ENCODE measurements around the gene AGAP1.

The AGAP1 gene

DNA sequence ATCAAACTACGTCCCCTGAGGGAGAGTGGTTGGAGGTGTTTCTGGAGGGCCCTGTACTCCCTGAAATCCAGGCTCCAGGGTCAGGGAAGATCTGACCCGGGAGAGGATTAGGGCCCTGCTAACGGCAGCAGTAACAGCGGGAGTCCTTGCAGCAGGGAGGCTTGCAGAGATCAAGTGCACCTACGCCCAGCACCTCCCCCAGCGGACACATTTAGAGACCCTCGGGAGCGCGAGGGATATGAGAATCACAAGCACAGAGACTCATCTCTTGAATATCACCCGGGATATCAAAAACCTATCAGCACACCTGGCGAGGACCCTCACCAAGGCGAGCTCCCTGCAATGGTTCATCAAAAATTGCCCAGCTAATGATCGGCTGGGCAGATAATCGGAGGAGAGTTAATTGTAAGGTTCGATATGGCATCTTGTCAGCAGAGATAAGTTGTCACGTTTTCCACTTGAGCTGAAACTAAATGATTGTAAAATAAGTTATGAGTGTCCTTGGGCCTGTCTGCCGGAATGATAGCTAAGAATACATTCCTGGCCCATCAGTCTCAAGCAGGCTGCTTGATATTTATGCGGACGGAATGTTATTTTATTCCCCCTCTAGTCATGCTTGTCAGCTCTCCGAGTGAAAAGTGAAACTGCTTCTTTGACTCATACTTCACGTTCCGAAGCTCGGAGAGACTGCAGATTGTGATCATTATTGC, 464.5 kb downstream of the AGAP1 start:
- DNase-seq (ENCODE audit: low read depth in 2 of 2), result no peak
- H3K4me3 ChIP-seq (replicated peaks in 1 of 2; ENCODE audit: low read depth in 2 of 2, low read length in 2 of 2), result no peak overlapping the region
- TF ChIP-seq, protein P1, sequence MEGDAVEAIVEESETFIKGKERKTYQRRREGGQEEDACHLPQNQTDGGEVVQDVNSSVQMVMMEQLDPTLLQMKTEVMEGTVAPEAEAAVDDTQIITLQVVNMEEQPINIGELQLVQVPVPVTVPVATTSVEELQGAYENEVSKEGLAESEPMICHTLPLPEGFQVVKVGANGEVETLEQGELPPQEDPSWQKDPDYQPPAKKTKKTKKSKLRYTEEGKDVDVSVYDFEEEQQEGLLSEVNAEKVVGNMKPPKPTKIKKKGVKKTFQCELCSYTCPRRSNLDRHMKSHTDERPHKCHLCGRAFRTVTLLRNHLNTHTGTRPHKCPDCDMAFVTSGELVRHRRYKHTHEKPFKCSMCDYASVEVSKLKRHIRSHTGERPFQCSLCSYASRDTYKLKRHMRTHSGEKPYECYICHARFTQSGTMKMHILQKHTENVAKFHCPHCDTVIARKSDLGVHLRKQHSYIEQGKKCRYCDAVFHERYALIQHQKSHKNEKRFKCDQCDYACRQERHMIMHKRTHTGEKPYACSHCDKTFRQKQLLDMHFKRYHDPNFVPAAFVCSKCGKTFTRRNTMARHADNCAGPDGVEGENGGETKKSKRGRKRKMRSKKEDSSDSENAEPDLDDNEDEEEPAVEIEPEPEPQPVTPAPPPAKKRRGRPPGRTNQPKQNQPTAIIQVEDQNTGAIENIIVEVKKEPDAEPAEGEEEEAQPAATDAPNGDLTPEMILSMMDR (IDR thresholded peaks at IDR 0.05; ENCODE audit: low read depth, low read length), result no peak

DNA sequence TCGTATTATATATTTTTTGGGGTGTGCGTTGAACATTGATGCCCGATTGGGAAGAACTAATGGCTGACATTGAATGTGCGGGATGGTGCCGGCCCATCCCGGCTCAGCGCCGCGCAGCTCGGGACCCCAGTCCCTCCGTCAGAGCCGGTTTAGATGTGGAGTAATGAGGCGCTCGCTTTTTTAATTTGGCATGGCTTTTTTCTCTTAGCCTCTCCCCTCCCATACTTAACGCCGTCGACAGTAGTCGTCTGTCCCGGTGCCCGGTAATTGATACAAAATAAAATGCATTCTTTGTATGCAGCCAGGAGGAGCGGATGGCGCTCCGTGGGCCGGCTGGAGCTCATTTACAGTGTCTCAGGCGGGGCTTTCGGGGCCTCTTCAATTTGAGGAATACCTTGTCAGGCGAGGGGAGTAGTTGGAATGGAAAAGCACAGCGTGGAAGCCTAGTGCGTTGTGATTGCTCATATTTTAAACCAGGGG, 465.1 kb downstream of the AGAP1 start:
- DNase-seq (ENCODE audit: low read depth in 2 of 2), result no peak
- no peak overlapping the region for H3K4me3 ChIP-seq (replicated peaks in 1 of 2; ENCODE audit: low read depth in 2 of 2, low read length in 2 of 2)
- TF ChIP-seq, protein P1 (IDR thresholded peaks at IDR 0.05; ENCODE audit: low read depth, low read length), result no peak

DNA sequence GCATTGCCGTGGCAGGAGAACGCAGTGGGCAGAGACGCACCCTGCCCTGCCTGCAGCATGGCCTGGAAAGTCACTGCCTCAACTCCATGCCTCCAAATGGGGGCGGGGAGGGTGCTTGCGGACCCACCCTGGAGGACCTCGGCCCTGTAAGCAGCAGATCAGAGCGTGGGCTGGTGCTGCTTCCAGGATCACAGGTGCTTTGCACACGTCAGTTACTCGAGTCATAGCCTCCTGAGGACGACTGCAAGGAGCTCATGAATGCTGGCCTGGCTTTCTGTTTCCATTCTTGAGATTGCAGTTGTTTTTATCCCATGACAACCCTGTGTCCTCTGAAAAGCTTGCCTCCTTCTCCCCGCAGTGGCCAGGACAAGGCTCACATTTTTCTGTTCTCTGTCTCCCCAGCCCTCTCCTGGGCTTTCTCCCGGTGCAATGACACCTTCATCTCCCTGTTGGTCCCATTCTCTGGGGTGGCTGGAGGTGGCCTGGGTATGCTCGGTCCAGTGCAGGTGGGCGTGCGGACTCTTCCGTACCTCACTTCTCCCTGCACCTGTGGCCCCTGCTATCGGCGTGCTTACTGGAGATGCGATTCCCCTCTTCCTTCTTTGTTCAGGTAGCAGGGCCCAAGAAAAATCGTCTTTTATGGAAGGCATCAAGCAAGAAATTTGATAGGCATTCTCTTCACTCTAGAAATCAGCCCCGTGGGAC, 466.3 kb downstream of the AGAP1 start:
- TF ChIP-seq, protein P1 (IDR thresholded peaks at IDR 0.05; ENCODE audit: low read depth, low read length), result no peak
- no peak overlapping the region for H3K4me3 ChIP-seq (replicated peaks in 1 of 2; ENCODE audit: low read depth in 2 of 2, low read length in 2 of 2)
- no peak for DNase-seq (ENCODE audit: low read depth in 2 of 2)

DNA sequence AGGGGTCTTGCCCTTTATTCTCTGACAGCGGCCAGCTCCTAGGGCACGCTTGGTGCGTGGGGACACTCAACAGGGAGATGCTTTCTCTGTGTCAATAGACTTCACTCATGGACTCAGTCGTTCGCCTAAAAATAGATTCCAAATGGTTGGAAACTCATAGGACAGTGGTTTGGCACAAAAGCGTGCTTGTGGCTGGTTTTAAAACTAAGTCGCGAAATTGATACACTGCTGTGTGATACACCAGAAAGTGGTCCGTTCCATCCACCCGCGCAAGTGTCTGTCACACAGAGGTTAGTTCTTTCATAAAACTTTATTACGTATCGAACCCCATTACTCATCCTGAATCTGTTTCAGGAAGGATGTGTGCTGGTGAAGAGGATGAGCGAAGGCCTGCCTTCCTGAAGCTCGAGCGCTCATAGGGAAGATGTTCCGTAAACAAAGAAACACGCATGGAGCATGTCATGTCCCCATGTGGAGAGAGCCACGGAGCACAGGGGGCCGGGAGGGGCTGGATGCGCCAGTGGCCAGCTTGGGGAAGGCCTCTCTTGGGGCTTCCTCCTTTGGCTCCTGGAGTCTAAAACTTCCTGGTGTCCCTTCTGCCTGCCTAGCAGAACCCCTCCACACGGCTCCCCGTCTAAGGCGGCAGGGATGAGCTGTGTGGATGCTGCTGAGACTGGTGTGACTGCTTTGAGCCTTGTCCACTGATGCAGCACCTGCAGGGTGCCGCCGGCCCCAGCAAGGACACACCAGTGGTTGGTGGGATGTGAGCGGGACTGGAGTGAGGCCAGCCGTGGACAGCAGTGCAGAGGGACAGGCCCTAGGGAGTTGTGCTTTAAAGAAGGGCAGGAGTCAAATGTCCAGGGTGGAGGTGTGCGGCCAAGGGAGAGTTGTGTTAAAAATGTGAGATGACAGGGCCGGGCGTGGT, 467.1 kb downstream of the AGAP1 start:
- H3K4me3 ChIP-seq (replicated peaks in 1 of 2; ENCODE audit: low read depth in 2 of 2, low read length in 2 of 2), result no peak overlapping the region
- TF ChIP-seq, protein P1 (IDR thresholded peaks at IDR 0.05; ENCODE audit: low read depth, low read length), result no peak
- DNase-seq (ENCODE audit: low read depth in 2 of 2), result no peak

DNA sequence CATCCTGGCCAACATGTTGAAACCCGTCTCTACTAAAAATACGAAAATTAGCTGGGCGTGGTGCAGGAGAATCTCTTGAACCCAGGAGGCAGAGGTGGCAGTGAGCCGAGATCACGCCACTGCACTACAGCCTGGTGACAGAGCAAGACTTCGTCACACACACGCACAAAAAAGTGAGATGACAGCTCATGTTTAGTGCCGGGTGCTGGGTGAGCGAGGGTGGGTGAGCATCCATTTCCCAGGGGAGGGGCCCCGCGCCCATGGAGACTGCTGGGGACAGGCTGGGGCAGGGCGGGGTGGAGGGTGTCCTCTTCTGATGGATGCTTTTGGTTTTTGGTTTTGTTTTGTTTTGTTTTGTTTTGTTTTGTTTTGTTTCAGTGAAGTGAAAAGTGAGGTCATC, 467.9 kb downstream of the AGAP1 start:
- no peak for DNase-seq (ENCODE audit: low read depth in 2 of 2)
- TF ChIP-seq, protein P1 (IDR thresholded peaks at IDR 0.05; ENCODE audit: low read depth, low read length), result no peak
- no peak overlapping the region for H3K4me3 ChIP-seq (replicated peaks in 1 of 2; ENCODE audit: low read depth in 2 of 2, low read length in 2 of 2)

DNA sequence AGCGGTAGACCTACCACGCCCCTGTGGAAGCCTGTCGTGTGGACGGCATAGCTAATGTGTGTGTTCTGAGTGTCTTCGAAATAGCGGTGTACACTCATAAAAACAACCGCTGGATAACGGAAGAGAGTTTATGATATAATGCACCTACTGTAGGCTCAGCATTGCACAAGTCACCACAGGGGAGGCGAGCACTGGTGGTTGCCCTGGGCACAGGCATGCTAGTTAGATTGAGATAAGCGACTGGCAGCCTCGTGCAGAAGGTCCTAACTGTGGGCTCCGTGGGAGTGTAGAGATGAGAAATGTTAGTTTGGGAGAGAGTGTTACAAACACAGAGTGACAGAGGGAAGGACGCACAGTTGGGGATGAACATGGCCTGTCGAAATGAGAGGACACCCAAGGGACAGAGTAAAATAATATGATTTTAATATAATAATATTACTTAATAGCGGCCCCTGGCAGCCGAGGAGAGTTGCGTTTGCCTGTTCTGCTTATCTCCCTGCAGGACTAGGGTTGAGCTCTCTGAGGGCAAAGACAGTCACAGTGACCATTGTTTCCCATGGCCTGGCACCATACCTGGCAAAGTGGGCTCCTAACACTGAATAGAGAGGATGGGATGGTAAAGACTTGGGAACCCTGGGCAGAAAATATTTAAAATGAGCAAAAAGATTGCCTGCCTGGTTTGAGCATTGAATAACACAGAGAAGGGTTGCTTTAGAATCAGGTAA, 470.2 kb downstream of the AGAP1 start:
- TF ChIP-seq, protein P1 (IDR thresholded peaks at IDR 0.05; ENCODE audit: low read depth, low read length), result no peak
- no peak overlapping the region for H3K4me3 ChIP-seq (replicated peaks in 1 of 2; ENCODE audit: low read depth in 2 of 2, low read length in 2 of 2)
- DNase-seq (ENCODE audit: low read depth in 2 of 2), result no peak

Measured in cardiac fibroblast (primary cell).